DOHH2 (cell line): ENCODE results near the gene IL36A.

Experiments
- EZH2phosphoT487 ChIP-seq: fragments of 200-600 bp; sonication (generic); IDR thresholded peaks from 2 replicates; pipeline ENCODE4 v1.6.1; 2017; ENCODE audit warnings: borderline replicate concordance, mild to moderate bottlenecking, antibody characterized with exemption, low read length, moderate library complexity, mixed read lengths
- TF ChIP-seq, protein P1 (sequence below): fragments of 200-600 bp; sonication (generic); IDR thresholded peaks from one replicate; pipeline ENCODE4 v1.5.1; 2014; ENCODE audit warnings: antibody characterized with exemption, mild to moderate bottlenecking, low read depth, low read length; ENCODE audit not compliant: poor library complexity, severe bottlenecking

DNA sequence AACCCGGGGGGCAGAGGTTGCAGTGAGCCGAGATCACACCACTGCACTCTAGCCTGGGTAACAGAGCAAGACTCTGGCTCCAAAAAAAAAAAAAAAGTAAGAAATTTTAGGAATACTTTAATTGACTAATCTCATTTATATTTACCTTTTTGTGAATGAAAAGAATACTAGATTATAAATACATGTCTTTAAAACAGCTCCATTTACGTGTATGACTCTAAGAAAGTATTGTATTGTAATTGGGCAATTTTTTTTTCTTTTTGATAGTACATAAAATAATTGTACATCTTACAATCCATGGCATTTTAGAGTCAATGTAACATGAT is 8.0 kb downstream of the IL36A start:
- TF ChIP-seq, protein P1, sequence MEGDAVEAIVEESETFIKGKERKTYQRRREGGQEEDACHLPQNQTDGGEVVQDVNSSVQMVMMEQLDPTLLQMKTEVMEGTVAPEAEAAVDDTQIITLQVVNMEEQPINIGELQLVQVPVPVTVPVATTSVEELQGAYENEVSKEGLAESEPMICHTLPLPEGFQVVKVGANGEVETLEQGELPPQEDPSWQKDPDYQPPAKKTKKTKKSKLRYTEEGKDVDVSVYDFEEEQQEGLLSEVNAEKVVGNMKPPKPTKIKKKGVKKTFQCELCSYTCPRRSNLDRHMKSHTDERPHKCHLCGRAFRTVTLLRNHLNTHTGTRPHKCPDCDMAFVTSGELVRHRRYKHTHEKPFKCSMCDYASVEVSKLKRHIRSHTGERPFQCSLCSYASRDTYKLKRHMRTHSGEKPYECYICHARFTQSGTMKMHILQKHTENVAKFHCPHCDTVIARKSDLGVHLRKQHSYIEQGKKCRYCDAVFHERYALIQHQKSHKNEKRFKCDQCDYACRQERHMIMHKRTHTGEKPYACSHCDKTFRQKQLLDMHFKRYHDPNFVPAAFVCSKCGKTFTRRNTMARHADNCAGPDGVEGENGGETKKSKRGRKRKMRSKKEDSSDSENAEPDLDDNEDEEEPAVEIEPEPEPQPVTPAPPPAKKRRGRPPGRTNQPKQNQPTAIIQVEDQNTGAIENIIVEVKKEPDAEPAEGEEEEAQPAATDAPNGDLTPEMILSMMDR: no peak
- TF ChIP-seq EZH2phosphoT487: no peak
